GM10847 (cell line): ENCODE measurements around the gene SASS6.

Experiments
- POLR2A ChIP-seq: IDR thresholded peaks from 2 replicates; pipeline ENCODE4 v1.6.1; 2011; ENCODE audit not compliant: insufficient read length; ENCODE audit errors: extremely low read depth

SASS6 gene

GRCh38 chr1:100074604-100075395, 57.9 kb downstream of the SASS6 start:
- no peak for TF ChIP-seq POLR2A

- TF ChIP-seq POLR2A: no peak
Measured at GRCh38 chr1:100073531-100073930, 59.2 kb downstream of the SASS6 start.

- no peak for TF ChIP-seq POLR2A
Measured at GRCh38 chr1:100070201-100070939, 62.4 kb downstream of the SASS6 start.

GRCh38 chr1:100065969-100066227, 66.8 kb downstream of the SASS6 start:
- TF ChIP-seq POLR2A: no peak

GRCh38 chr1:100065183-100065968, 67.4 kb downstream of the SASS6 start:
- no peak for TF ChIP-seq POLR2A

GRCh38 chr1:100061681-100062080, 71.0 kb downstream of the SASS6 start:
- no peak for TF ChIP-seq POLR2A

- TF ChIP-seq POLR2A: no peak
Measured at GRCh38 chr1:100053727-100054126, 79.0 kb downstream of the SASS6 start.

GRCh38 chr1:100053119-100053518, 79.6 kb downstream of the SASS6 start:
- no peak for TF ChIP-seq POLR2A

- no peak for TF ChIP-seq POLR2A
Measured at GRCh38 chr1:100051893-100052292, 80.8 kb downstream of the SASS6 start.

GRCh38 chr1:100051401-100051800, 81.3 kb downstream of the SASS6 start:
- no peak for TF ChIP-seq POLR2A

GRCh38 chr1:100050139-100050538, 82.6 kb downstream of the SASS6 start:
- no peak for TF ChIP-seq POLR2A

GRCh38 chr1:100045206-100045605, 87.5 kb downstream of the SASS6 start:
- no peak for TF ChIP-seq POLR2A

GRCh38 chr1:100039591-100039990, 93.1 kb downstream of the SASS6 start:
- no peak for TF ChIP-seq POLR2A

- peak; percentile 33 for TF ChIP-seq POLR2A
Measured at GRCh38 chr1:100038660-100039287, 94.0 kb downstream of the SASS6 start.

- peak; percentile 95 for TF ChIP-seq POLR2A
Measured at GRCh38 chr1:100037927-100038659, 94.6 kb downstream of the SASS6 start.
